ENCODE measurements around the gene OPHN1. TPM values are rescaled to one million over a fixed set of nuclear protein-coding genes. Genes with fewer than 3 reads are reported as not detected.

Gene OPHN1
- polyA plus RNA-seq, 3 donors, result 0.20 to 0.82 (median 0.73) TPM

GRCh38 chrX:68440442-68440841 is 7.1 kb upstream of the OPHN1 start:
- no peak for TF ChIP-seq CTCF (IDR thresholded peaks at IDR 0.05)
- no peak overlapping the region for H3K4me3 Mint-ChIP-seq
- H2AFZ ChIP-seq (ENCODE audit: insufficient read depth, low read depth, low read length, poor library complexity, severe bottlenecking), result no peak overlapping the region
- H3K4me3 ChIP-seq (replicated peaks in 1 of 3; ENCODE audit: low read depth in 2 of 3, low read length in 3 of 3), result no peak overlapping the region
- no peak overlapping the region for H3K4me2 ChIP-seq (replicated peaks; ENCODE audit: extremely low read depth, low read length, poor library complexity, severe bottlenecking)
- no peaks in the 10 kb centered on the region for H3K9me3 Mint-ChIP-seq
- H3K4me1 ChIP-seq (ENCODE audit: control insufficient read depth in 1 of 2, insufficient read depth in 2 of 2, low read length in 2 of 2), result peaks cover 0 to 8% of the 10 kb centered on the region in 2 donors
- no peak overlapping the region for H3K9ac ChIP-seq (ENCODE audit: insufficient read depth, low read length, poor library complexity, severe bottlenecking)
- no peak for DNase-seq
- no peaks in the 10 kb centered on the region for H3K36me3 Mint-ChIP-seq
- H3K27me3 ChIP-seq (ENCODE audit: control insufficient read depth in 2 of 2, insufficient read depth in 2 of 2, low read length in 2 of 2), result no peaks in the 10 kb centered on the region
- intact Hi-C loops (cut with micrococcal nuclease), result no loop called here
- no peaks in the 10 kb centered on the region for H4K20me1 ChIP-seq (ENCODE audit: insufficient read depth, low read length)
- no peak overlapping the region for H3K27ac ChIP-seq (ENCODE audit: low read depth in 1 of 2, low read length in 2 of 2)
- H3K79me2 ChIP-seq (ENCODE audit: insufficient read depth, low read length), result no peaks in the 10 kb centered on the region
- peaks cover 9% of the 10 kb centered on the region for H3K4me1 Mint-ChIP-seq
- H3K9me3 ChIP-seq (replicated peaks in 1 of 2; ENCODE audit: control insufficient read depth in 1 of 2, insufficient read depth in 1 of 2, low read length in 2 of 2), result no peaks in the 10 kb centered on the region
- H3K27ac Mint-ChIP-seq, result no peak overlapping the region
- no peaks in the 10 kb centered on the region for H3K36me3 ChIP-seq (replicated peaks in 1 of 2; ENCODE audit: control insufficient read depth in 1 of 2, insufficient read depth in 2 of 2, low read length in 2 of 2)
- peaks cover 3 to 14% (median 4%) of the 10 kb centered on the region in 3 donors for H3K27me3 Mint-ChIP-seq (ENCODE audit: low read depth in 3 of 3)

GRCh38 chrX:68439341-68439740 is 6.0 kb upstream of the OPHN1 start:
- Mint-ChIP-seq H3K4me1 (peaks cover 9% of the 10 kb centered on the region), H3K27ac (no peak overlapping the region), H3K9me3 (no peaks in the 10 kb centered on the region), H3K36me3 (no peaks in the 10 kb centered on the region), H3K27me3 (ENCODE audit: low read depth in 3 of 3) (peaks cover 6 to 19% (median 7%) of the 10 kb centered on the region in 3 donors), H3K4me3 (no peak overlapping the region)
- Histone ChIP-seq H3K79me2 (ENCODE audit: insufficient read depth, low read length) (no peaks in the 10 kb centered on the region), H3K9me3 (replicated peaks in 1 of 2; ENCODE audit: control insufficient read depth in 1 of 2, insufficient read depth in 1 of 2, low read length in 2 of 2) (no peaks in the 10 kb centered on the region), H3K4me3 (replicated peaks in 1 of 3; ENCODE audit: low read depth in 2 of 3, low read length in 3 of 3) (no peak overlapping the region), H3K27me3 (ENCODE audit: control insufficient read depth in 2 of 2, insufficient read depth in 2 of 2, low read length in 2 of 2) (no peaks in the 10 kb centered on the region), H3K36me3 (replicated peaks in 1 of 2; ENCODE audit: control insufficient read depth in 1 of 2, insufficient read depth in 2 of 2, low read length in 2 of 2) (no peaks in the 10 kb centered on the region), H3K4me2 (replicated peaks; ENCODE audit: extremely low read depth, low read length, poor library complexity, severe bottlenecking) (no peak overlapping the region), H3K27ac (ENCODE audit: low read depth in 1 of 2, low read length in 2 of 2) (no peak overlapping the region), H4K20me1 (ENCODE audit: insufficient read depth, low read length) (no peaks in the 10 kb centered on the region), H3K4me1 (ENCODE audit: control insufficient read depth in 1 of 2, insufficient read depth in 2 of 2, low read length in 2 of 2) (peaks cover 0 to 8% of the 10 kb centered on the region in 2 donors), H2AFZ (ENCODE audit: insufficient read depth, low read depth, low read length, poor library complexity, severe bottlenecking) (no peak overlapping the region), H3K9ac (ENCODE audit: insufficient read depth, low read length, poor library complexity, severe bottlenecking) (no peak overlapping the region)
- TF ChIP-seq CTCF (IDR thresholded peaks at IDR 0.05), result no peak
- intact Hi-C loops (cut with micrococcal nuclease), result no loop called here
- WGBS (ENCODE audit: insufficient coverage), result 100% methylated on average over 1 of the region's 4 CpGs
- DNase-seq, result no peak

Measured in CD14-positive monocyte (primary cell).